T-helper 22 cell (primary cell): ENCODE data around the gene THEMIS.

Experiments
- DNase-seq: peaks from one replicate; pipeline ENCODE4 v3.0.0-alpha.2; 2020; ENCODE audit warnings: low read depth

Gene THEMIS

DNA sequence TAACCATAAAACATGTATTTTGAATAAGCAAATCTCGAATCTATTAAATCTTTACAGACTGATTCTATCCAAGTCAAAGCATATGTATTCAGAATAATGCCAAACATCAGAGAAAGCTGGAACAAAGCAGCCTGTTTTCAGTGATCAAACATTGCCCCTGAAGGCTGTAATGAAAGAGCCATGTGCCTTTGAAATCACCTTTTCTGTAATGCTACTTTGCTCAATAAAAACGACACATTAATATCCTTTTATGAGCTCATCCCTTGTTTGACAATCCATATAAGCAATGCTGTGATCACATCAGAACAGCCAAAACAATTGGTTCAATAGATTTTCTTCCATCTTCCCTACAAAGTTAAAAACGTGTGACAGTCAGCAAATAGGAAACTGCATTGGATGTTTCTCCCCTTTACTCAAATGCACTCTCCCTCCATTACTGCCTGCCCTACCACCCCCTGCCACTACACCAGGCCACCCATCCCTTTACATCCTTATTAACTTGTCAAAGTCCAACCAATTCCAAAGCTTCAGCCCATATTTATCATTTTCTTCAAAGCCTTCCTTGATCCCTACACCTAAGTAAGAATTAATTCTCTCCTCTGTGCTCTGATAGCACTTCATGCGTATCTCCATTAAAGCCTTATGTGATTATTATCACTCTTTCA lies 42.0 kb downstream of the THEMIS start:
- no peak for DNase-seq

DNA sequence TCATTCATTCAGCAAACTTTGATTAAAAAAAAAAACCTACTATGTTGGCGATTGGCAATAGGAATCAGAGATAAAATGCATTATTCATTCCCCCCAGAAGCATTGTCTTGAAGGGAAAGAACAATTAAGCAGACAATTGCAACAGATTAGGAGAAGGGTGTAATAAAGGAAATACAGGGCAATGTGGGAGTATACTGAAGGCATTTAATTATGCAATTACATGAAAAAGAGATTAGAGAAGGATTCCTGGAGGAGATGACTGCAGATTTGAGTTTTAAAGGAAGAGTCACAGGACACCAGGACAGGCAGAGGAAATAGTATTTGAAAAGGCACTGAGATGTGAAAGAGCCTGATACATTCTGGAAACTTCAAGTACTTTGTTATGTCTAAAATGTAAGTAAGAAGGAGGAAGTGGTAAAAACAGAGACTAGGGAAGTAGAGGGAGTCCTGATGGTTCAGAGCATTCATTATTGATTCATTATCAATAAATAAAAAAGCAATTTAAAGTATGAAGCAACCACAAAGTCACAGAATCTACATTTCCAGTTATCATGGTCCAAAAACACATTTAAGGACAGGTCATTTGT lies 43.7 kb downstream of the THEMIS start:
- no peak for DNase-seq

DNA sequence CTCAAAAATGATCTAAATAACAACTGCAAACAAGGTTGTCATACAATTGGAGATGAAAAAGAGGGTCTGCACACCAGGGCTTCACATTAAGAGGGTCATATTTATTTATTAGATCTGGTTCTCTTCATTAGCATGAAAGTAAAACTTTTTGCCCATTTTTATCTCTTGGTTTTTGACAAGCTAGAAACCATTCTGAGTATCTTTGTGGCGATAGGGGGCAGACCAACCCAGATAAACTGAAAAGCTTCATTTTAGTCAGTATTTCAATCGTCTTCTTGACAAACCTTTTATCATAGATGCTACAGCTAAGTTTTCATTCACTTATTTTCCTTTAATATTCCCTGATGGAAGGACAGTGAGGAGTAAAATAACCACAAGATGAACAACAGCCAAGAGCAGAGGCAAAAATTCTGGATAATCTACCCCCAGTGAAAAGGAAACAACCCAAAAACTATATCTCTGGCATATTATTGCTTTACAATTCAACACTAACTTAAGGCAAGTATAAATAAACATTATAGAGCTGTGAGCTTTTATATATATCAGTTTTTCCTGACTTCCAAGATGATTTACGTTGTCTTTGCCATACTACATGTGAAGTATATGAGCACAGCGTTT lies 45.2 kb downstream of the THEMIS start:
- peak; percentile 2 for DNase-seq

DNA sequence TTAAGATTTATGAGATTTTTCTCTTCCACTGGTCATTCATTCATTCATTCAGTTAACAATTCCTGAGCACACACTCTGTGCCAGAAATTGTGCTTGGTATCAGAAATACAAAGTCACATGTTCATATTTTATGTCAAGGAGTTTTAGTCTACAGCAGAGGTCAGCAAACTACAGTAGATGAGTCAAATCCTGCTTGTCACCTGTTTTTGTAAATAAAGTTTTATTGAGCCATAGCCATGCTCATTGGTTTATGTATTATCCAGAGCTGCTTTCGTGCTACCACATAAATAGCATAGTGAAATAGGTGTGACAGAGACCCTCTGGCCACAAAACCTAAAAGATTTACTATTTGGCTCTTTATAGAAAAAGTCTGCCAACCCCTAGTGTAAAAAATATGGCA lies 46.8 kb downstream of the THEMIS start:
- DNase-seq = no peak

DNA sequence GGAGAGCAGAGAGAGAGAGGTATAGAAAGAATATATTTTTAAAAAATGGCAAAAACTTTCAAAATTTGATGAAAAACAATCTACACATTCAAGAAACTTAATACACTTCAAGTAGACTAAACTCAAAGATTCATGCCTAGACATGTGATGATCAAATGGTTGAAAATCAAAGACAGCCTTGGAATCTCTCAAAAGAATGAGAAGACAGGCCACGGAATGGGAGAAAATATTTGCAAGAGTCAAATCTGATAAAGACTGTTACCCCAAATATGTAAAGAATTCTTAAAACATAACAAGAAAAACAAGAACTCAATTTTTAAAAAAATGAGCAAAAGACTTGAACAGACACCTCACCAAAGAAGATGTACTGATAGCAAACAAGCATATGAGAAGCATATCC lies 49.7 kb downstream of the THEMIS start:
- DNase-seq = no peak

DNA sequence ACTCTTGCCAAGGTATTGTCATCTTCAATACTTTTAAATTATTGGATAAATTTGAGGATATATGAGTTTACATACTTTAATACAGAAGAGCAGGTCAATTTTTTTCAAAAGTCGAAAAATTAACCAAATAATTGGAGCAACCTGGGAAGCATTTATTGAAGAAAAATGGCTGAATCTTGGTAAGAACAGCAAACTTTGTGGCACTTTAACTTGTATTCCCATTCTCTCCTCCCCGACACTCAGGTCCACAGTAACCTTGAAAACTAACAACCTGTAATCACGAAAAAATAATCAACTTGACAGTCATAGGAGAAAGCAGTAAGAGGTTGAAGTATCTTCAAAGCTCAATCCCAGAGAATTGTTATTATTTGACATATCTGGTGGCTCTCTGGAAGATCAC lies 55.6 kb downstream of the THEMIS start:
- no peak for DNase-seq

DNA sequence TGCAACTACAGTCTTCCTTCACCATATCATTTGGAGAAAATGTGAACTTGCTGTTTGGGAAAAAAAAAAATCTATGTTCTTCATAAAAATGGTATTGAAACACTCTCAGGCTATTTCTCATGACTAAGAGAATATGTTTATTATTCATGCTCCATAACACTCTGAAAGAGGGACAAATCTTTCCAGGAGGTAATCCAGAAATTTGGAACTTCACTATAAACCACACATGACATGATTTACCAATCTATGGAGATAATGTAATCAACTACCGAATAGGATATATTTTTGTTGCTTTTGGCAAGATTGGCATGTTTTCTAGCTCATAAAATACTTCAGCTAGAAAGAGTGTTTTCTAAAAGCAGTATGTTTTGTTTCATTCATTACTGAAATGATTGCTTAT lies 56.3 kb downstream of the THEMIS start:
- no peak for DNase-seq

DNA sequence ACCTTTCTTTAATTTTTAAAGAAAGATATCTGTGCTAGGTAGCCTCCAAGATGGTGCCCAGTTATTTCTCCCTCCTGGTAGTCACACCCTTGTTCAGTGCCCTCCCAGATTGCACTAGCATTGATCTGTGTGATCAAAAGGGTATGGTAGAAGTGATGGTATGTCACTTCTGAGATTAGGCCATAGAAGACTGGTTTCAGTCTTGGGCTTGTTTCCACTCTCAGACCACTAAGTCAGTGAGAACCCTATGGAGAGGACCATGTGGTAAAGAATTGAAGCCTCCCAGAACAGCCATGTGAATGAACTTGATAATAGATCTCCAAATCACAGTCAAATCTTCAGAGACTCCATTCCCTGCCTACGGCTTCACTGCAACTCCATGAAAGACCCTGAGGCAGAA lies 57.3 kb downstream of the THEMIS start:
- DNase-seq = no peak

DNA sequence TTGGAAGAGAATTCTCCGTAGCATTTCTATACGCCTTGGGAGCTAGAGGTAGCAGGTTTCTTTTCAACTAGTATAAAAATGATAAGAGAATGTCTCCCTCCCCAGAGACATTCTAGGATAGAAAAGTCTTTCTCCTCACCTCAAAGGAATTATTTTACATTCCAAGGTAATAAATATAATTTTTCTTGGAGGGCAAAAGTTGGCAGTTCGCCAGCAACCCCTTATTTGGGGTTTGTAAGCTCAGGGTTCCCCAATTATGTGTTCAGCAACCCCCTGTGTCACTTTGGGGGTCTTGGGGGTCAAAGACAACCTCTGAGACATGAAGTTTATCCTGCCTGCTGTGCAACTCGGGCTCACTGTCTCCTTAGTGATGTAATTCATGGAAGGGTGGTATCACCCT lies 58.3 kb downstream of the THEMIS start:
- no peak for DNase-seq

DNA sequence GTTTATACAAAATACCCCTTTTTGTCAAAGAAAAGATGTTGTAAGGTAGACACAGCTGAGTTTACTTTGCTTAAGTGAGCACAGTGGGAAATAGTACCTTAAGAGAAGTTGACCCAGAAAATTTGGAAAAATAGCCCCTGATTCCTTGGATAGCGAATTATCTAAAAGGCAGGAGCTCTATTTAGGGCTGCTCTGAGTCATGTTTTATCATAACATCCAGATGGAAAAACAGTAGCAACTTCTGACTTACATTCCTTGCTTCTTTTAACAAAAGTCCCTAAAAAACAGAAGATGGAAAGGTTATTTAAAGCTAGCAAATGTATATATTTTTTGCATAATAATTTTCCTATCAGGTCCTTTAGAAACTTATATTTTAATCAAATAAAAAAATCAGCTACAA lies 59.0 kb downstream of the THEMIS start:
- no peak for DNase-seq

DNA sequence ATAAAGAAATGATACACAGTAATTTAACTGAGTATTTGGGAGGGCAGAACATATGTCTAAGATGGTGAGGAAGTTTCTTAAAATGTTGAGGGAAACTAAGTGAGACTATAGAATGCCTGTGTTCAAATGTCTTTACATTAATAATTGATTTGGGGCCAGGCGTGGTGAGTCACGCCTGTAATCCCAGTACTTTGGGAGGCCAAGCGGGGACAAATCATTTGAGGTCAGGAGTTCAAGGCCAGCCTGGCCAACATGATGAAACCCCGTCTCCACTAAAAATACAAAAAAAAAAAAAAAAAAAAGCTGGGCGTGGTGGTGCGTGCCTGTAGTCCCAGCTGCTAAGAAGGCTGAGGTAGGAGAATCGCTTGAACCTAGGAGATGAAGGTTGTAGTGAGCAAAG lies 66.7 kb downstream of the THEMIS start:
- no peak for DNase-seq

DNA sequence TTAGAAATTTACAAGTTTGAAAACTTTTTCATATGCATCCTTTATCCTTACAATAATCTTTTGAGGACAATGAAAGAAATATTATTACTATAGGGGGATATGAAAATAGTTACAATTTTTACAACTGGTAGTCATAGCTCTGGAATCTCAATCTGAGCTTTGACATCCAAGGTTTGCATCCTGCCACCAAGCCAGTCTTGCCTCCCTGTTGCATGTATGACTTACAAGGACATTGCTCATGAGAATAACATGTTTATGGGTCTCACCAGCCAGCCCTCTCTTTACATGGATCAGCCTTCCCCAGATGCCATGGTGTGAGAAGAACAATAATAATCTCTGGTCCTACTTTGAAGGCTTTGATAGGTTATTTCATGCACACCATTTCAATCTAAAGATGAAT lies 67.5 kb downstream of the THEMIS start:
- DNase-seq = no peak

DNA sequence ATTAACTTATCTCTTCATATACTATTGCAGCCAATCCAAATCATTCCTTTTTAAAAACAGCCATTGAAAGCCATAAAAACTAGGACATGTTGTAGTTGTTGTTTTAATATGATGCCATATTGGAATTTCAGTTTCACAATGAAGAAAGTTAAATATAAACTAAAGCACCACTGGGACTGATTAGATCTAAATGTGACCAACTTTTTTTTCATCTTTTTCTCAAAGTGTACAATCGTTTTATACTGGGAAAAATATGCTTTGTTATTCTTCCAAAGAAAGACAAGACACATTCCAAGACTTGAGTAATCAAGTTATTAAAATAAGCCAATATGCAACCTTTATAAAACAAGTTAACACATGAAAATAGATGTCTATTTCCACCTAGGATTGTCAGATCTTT lies 68.5 kb downstream of the THEMIS start:
- no peak for DNase-seq

DNA sequence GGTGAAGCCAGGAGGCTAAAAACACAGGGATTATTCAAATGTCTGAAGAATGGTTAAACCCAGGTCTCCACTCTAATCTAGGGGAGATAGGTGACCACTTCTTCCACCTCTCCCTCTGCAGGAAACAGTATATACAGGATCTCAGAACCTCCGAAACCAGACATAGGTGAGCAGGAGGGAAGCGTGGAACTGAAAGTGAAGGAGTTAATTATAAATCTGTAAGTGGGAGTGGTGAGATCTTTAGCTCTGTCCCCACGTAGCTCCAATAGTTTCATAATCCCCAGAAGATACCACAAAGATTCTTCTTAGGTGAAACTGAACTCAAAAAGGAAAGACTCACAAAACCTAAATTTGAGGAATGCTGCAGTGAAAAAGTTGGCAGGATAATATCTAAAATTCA lies 76.8 kb downstream of the THEMIS start:
- DNase-seq = no peak

DNA sequence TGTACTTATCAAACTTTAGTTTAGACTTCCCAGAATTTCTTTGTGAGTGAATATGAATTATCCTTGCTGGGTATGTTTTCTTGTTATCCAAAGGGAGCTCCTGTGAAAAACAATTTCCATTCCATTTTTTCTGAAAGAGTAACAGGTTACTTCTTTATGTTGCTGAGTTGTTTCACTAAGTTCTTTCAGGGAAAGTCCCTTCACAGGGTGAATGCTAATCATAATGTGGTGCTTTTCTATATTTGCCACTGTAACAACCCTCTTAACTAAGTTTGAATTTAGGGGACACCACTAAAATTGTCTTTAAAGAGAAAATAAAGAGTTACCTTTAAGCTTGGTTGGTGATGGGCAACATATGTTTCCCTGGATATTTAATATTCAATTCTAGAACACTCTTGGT lies 79.4 kb downstream of the THEMIS start:
- no peak for DNase-seq

DNA sequence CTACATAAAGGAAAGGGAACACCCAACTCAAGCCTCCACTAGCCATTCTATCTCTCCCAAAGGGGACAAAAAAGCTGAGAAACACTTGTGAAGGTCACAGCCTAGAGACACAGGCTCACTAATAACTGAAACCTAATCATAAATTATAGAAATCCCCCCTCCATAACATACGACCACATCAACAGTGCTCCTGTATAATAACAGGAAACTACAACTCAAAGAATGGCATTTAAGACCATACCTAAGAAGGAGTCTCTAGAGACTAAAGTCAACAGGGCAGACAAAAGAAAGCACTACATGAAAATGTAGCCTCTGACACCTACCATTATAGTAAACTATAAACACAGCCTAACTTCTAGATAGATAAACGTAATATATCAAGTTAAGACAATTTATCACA lies 82.7 kb downstream of the THEMIS start:
- no peak for DNase-seq

DNA sequence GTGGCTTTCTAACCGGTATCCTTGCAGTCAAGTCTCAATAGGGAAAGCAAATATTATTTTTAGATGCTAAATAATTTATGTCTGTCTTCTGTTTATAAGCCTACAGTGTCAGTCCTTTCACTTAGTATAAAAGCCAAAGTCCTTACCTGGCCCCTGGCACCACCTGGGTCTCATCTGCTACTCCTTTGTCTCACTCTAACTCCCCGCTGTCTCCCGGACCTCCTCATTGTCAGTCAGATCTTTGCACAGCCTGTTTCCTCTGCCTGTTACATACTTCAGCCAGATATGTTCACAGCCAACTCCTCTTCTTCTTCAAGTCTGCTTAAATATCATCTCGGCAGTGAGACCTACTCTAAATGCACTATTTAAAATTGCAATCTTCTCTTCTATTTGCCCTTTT lies 84.2 kb downstream of the THEMIS start:
- DNase-seq = no peak

DNA sequence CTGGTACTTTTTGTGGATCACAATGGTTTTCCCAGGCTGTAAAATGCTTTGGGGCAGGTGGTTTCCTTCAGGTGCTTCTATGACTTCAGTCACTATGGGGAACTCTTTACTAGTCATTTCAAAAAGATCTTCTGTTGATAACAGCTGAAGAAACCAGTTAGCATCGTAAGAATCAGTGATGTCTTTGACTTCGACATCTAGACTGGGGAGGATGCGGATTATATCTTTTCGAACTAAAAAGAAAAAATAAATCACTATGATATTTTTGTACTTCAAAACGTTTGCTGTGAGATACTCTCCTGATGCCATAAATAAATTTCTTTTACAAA lies 87.2 kb downstream of the THEMIS start:
- no peak for DNase-seq

DNA sequence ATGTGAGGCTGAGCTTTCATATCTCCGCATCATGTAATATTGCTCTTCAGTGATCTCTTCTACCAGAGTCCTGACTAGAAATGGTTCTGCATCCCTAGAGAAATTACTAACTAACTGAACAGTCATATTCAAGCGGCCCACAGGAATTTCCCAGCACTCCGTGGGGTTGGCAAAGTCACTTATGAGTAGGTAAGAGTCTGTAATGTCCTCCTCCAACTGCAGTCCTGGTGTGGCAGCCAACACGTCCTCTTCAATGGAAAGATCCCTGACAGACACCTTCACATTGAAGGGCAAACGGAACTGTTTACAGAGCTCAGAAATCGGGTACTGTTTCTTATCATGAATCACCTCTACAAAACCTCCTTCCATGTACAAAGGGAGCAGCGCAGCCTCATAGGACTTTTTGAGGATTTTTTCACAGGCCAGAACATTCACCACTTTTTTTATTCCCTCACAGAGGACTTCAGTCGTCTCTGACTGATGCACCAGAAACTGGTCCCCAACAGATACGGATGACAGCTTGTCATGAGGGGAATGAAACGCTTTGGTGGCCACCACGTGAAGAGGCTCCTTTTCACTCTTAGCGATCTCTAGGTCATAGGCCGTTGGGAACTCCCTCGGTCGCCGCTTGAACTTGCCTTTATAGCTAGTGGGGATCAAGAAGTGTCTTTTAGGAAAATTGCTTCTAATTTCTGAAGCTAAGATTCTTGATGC lies 87.7 kb downstream of the THEMIS start:
- DNase-seq = no peak

DNA sequence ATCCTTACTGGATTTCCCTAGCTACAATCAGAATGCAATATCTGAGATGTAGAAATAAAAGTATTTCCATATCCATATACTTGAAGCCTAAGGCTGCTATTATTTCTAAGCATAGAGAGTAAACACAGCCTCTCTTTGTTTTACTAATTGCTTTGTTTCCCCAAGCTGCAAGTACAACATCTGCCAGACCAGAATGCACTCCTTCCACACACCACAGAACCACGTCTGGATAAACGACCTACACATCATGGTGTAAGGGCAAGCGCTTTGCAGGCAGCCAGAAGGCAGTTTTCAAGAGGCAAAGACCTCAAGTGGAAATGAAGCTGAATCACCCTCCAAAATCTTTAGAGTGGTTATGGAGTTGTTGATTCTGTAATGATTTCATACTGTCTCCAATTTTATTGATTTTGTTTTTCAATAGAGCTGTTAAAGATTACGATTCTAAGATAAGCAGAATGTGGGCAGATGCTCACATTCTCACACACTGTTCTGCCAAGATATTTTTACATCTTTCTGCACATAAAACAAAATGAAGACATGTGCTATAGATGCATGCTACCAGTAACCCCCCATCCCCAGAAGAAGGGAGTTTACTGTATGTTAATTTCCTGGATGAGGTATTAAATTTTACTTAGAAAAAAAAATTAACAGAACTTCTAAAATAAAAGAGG lies 88.8 kb downstream of the THEMIS start:
- no peak for DNase-seq

DNA sequence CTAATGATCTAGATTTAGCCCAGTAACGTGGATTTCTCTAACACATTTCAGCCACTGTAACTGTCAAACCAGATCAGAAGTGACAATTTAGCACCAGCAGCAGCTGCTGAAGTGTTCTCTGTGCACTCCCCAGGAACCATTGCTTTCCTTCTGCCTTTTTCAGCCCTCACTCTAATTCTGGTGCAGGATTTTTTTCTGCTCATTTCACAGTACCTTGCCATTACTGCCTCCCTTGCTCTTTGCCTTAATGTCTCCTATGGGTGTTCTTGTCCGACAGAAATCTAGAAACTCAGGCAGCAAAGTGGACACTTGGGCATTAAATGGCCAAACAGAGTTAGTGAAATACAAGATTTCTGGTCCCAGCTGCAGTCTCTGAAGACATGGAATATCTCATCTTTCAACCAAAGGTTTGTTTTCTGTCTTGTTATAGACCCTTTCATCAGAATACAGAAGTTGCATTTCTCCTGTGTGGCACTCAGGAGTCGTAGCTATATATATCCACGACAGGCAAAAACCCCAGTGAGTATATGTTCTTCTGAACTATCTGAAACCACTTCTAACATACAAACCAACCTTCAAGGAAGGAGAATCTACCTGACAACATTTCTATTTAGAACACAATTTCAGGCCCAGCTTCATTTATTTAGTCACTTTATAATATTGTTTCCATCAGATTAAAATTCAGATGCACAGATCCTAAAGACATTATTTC lies 92.9 kb downstream of the THEMIS start:
- DNase-seq = no peak

DNA sequence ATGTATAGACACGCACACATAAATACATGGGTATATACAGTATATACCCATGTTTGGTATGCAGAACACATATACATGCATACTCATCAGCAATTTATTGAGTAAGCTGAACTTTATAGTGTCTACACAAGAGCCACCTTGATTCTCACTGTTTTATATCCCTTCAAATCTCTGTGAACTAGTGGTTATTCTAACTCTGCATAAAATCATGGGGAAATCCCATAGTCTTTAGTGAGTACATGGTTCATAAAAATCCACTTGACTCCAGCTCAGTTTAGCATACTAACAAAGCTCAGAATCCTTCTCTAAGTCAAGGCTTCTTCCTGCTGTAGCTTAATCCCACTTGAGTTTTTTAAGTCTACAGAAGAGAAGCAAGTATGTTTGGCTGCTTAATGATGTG lies 104.1 kb downstream of the THEMIS start:
- DNase-seq = no peak
